SK-N-MC (cell line): ENCODE data around the gene STK4.

Experiments used
- DNase-seq: peaks from one replicate; pipeline ENCODE4 v3.0.0-alpha.2; 2011; ENCODE audit warnings: low read depth, low spot score
- H3K27ac ChIP-seq: fragments of 200-600 bp; sonication (generic); 2 replicates; pipeline ENCODE4 v1.5.1; 2016; ENCODE audit warnings: mixed run types
- H3K36me3 ChIP-seq: fragments of 200-600 bp; sonication (generic); 2 replicates; pipeline ENCODE4 v1.6.1; 2017; ENCODE audit warnings: antibody characterized with exemption, low read length, mixed read lengths; ENCODE audit not compliant: insufficient read depth
- H3K4me3 ChIP-seq: fragments of 200-600 bp; sonication (generic); 2 replicates; pipeline ENCODE4 v1.5.1; 2016
- H3K9ac ChIP-seq: fragments of 200-600 bp; sonication (generic); 2 replicates; pipeline ENCODE4 v1.8.0; 2017; ENCODE audit warnings: mixed run types, mixed read lengths; ENCODE audit not compliant: insufficient read length
- H3K9me3 ChIP-seq: fragments of 200-600 bp; sonication (generic); 2 replicates; pipeline ENCODE4 v1.6.1; 2017; ENCODE audit warnings: low read depth, mild to moderate bottlenecking, antibody characterized with exemption, low read length, moderate library complexity, mixed read lengths
- EZH2 ChIP-seq: fragments of 200-600 bp; sonication (generic); IDR thresholded peaks from one replicate; pipeline ENCODE4 v1.6.1; 2017; ENCODE audit warnings: antibody characterized with exemption
- FOXP2 ChIP-seq: optimal IDR thresholded peaks from 2 replicates; pipeline ENCODE3; 2011; ENCODE audit warnings: mild to moderate bottlenecking, moderate library complexity; ENCODE audit not compliant: insufficient read depth; ENCODE audit errors: extremely low read length, control extremely low read depth
- POLR2AphosphoS5 ChIP-seq: IDR thresholded peaks from 2 replicates; pipeline ENCODE4 v1.6.1; 2012; ENCODE audit warnings: mild to moderate bottlenecking, low read depth, low read length, borderline replicate concordance

Gene STK4

GRCh38 chr20:45036044-45036755 lies 69.9 kb downstream of the STK4 start:
- H3K36me3 ChIP-seq = 0 out of 2 replicates have a peak, but pooled peaks cover 5% of the 10 kb centered on the region
- TF ChIP-seq EZH2 (no peak), FOXP2 (no peak), POLR2AphosphoS5 (no peak)
- H3K9me3 ChIP-seq = no peaks in the 10 kb centered on the region
- H3K27ac ChIP-seq = peak overlapping the region; percentile 35; the same call in 1 of the 2 replicates
- H3K9ac ChIP-seq = no peak overlapping the region
- no peak for DNase-seq
- no peak overlapping the region for H3K4me3 ChIP-seq

- no peak overlapping the region for H3K9ac ChIP-seq
- H3K36me3 ChIP-seq = 0 out of 2 replicates have a peak, but pooled peaks cover 5% of the 10 kb centered on the region
- TF ChIP-seq EZH2 = no peak
- no peak for TF ChIP-seq POLR2AphosphoS5
- H3K4me3 ChIP-seq = no peak overlapping the region
- no peaks in the 10 kb centered on the region for H3K9me3 ChIP-seq
- no peak overlapping the region for H3K27ac ChIP-seq
- no peak for DNase-seq
Observed at GRCh38 chr20:45037050-45037449, 70.7 kb downstream of the STK4 start.

- Histone ChIP-seq H3K27ac (no peak overlapping the region), H3K36me3 (0 out of 2 replicates have a peak, but pooled peaks cover under 1% of the 10 kb centered on the region), H3K9ac (no peak overlapping the region), H3K4me3 (no peak overlapping the region), H3K9me3 (no peaks in the 10 kb centered on the region)
- no peak for DNase-seq
- TF ChIP-seq FOXP2 = no peak
- TF ChIP-seq POLR2AphosphoS5 = no peak
- TF ChIP-seq EZH2 = no peak
Observed at GRCh38 chr20:45037635-45038034, 71.3 kb downstream of the STK4 start.

GRCh38 chr20:45038745-45039474 lies 72.6 kb downstream of the STK4 start:
- no peaks in the 10 kb centered on the region for H3K36me3 ChIP-seq
- H3K4me3 ChIP-seq = no peak overlapping the region
- H3K27ac ChIP-seq = no peak overlapping the region
- no peak overlapping the region for H3K9ac ChIP-seq
- TF ChIP-seq POLR2AphosphoS5 = no peak
- TF ChIP-seq EZH2 = no peak
- TF ChIP-seq FOXP2 = no peak
- no peaks in the 10 kb centered on the region for H3K9me3 ChIP-seq
- DNase-seq = no peak

- no peak overlapping the region for H3K4me3 ChIP-seq
- H3K9me3 ChIP-seq = no peaks in the 10 kb centered on the region
- no peak overlapping the region for H3K9ac ChIP-seq
- H3K36me3 ChIP-seq = no peaks in the 10 kb centered on the region
- no peak overlapping the region for H3K27ac ChIP-seq
- DNase-seq = no peak
- TF ChIP-seq EZH2 (no peak), POLR2AphosphoS5 (no peak), FOXP2 (no peak)
Observed at GRCh38 chr20:45039475-45039820, 73.1 kb downstream of the STK4 start.

GRCh38 chr20:45041464-45042337 lies 75.4 kb downstream of the STK4 start:
- Histone ChIP-seq H3K27ac (no peak overlapping the region), H3K4me3 (no peak overlapping the region), H3K9me3 (no peaks in the 10 kb centered on the region), H3K9ac (peak overlapping the region; percentile 26), H3K36me3 (no peaks in the 10 kb centered on the region)
- no peak for TF ChIP-seq POLR2AphosphoS5
- TF ChIP-seq EZH2 = no peak
- TF ChIP-seq FOXP2 = no peak
- DNase-seq = no peak

GRCh38 chr20:45042978-45043377 lies 76.7 kb downstream of the STK4 start:
- Histone ChIP-seq H3K4me3 (no peak overlapping the region), H3K9ac (no peak overlapping the region), H3K27ac (no peak overlapping the region), H3K36me3 (no peaks in the 10 kb centered on the region), H3K9me3 (no peaks in the 10 kb centered on the region)
- no peak for DNase-seq
- TF ChIP-seq FOXP2 (no peak), POLR2AphosphoS5 (no peak), EZH2 (no peak)

- Histone ChIP-seq H3K9ac (no peak overlapping the region), H3K36me3 (no peaks in the 10 kb centered on the region), H3K27ac (peak overlapping the region; percentile 43; the same call in 1 of the 2 replicates), H3K4me3 (no peak overlapping the region), H3K9me3 (no peaks in the 10 kb centered on the region)
- DNase-seq = peak; percentile 42
- no peak for TF ChIP-seq FOXP2
- TF ChIP-seq EZH2 = no peak
- TF ChIP-seq POLR2AphosphoS5 = no peak
Observed at GRCh38 chr20:45044084-45044573, 77.8 kb downstream of the STK4 start.
